NT2/D1 (cell line): ENCODE measurements around the gene PROCR.

Source experiments
- YY1 ChIP-seq: IDR thresholded peaks from 2 replicates; pipeline ENCODE4 v1.6.1; 2011; ENCODE audit not compliant: insufficient read length, insufficient read depth
- ZNF274 ChIP-seq: IDR thresholded peaks from 2 replicates; pipeline ENCODE4 v1.6.1; 2011; ENCODE audit warnings: mild to moderate bottlenecking, low read depth, low read length

DNA sequence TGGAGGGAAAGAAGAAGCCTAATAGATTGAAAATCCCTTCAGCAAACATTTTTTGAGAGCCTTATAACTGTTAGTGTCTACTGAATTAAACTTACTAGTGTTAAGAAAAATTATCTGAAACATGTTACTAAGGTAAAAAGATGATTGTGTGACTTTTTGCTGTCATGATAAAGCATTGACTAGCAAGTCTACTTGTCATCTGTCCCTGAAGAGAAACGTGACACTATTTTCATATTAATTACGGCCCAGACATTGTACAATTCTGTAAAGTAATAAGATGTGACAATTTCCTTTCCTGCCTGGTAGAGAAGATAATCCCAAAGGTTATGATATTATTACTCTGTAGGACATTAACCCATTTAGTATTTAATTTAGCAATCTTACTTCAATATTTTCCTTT, 15.9 kb upstream of the PROCR start:
- no peak for TF ChIP-seq ZNF274
- no peak for TF ChIP-seq YY1
